ENCODE results near the gene COMMD6. TPM values are rescaled to one million over a fixed set of nuclear protein-coding genes. Genes with fewer than 3 reads are reported as not detected.

The COMMD6 gene
- total RNA-seq, 1 donor, result 19.5 TPM

DNA sequence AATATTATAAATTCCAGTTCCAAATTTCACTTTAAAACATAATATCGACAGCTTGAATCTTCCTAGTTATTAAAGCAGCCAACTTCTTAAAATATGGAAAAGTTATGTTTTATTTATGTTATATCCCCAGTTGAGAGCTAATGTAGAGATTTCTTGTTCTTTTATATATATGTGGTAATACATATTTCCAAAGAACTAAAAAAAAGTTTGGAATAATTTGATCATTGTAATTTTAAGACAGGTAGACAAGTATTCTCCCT lies 54.9 kb downstream of the COMMD6 start:
- Histone ChIP-seq H4K20me1 (ENCODE audit: insufficient read depth, low read length) (peaks cover 22% of the 10 kb centered on the region), H3K4me1 (ENCODE audit: insufficient read depth, low read length) (peaks cover 47% of the 10 kb centered on the region), H2AFZ (ENCODE audit: low read length) (peak overlapping the region; percentile 89), H3K4me3 (ENCODE audit: insufficient read depth, low read length) (peak overlapping the region; percentile 86), H3K9me3 (ENCODE audit: low read depth, low read length) (no peaks in the 10 kb centered on the region), H3K4me2 (ENCODE audit: insufficient read depth, low read length) (peak overlapping the region; percentile 97), H3K27me3 (ENCODE audit: insufficient read depth, low read length) (no peaks in the 10 kb centered on the region), H3K36me3 (ENCODE audit: insufficient read depth, low read length) (no peaks in the 10 kb centered on the region), H3K79me2 (ENCODE audit: insufficient read depth, low read length) (peaks cover 40% of the 10 kb centered on the region), H3K27ac (ENCODE audit: low read depth, low read length) (peak overlapping the region; percentile 76)
- TF ChIP-seq, protein P1, sequence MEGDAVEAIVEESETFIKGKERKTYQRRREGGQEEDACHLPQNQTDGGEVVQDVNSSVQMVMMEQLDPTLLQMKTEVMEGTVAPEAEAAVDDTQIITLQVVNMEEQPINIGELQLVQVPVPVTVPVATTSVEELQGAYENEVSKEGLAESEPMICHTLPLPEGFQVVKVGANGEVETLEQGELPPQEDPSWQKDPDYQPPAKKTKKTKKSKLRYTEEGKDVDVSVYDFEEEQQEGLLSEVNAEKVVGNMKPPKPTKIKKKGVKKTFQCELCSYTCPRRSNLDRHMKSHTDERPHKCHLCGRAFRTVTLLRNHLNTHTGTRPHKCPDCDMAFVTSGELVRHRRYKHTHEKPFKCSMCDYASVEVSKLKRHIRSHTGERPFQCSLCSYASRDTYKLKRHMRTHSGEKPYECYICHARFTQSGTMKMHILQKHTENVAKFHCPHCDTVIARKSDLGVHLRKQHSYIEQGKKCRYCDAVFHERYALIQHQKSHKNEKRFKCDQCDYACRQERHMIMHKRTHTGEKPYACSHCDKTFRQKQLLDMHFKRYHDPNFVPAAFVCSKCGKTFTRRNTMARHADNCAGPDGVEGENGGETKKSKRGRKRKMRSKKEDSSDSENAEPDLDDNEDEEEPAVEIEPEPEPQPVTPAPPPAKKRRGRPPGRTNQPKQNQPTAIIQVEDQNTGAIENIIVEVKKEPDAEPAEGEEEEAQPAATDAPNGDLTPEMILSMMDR (IDR thresholded peaks at IDR 0.05; ENCODE audit: extremely low read depth, low read depth, low read length), result no peak
- no peak for DNase-seq (ENCODE audit: insufficient read length, low spot score, missing footprints)

DNA sequence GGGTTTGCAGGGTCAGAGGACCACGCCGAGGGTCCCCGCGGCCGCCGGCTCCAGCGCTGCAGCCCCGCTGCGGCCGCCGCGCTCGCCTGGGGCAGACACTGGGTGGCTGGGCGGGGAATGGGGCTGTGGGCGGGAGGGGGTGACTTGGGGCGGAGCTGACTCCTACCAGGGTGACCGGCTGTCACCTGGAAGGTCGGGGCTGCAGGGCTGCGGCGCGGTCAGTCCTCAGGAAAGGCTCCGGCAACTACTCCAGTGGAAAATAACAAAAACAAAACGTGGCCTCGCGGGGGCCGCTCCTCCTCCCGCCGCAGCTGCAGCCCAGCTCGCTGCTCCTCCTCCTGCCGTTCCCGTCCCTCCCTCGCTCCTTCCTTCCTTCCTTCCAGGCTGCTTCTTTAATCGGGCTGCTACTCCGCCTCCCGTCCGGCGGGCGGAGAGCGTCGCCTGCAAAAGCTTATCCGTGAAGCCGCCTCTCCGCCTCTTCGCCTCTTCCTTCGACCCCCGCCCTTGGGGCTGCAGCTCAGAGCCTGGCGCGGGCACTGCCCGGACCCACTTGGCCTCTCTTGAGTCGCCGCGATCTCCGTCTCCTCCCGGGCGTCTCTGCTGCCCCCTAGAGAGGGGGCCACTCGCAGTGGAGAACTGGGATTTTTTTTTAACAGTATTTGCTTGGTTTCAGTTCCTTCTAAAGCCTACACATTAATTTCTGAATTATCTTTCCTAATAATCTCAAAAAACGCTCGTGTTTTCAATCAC lies 55.4 kb downstream of the COMMD6 start, which contains the start of gene TBC1D4:
Gene TBC1D4 (minus strand): TSS at position 100 of the 750 bp plus-strand sequence. CDS start 402 bp downstream, outside the sequence.
- peaks cover 42% of the 10 kb centered on the region for H3K79me2 ChIP-seq (ENCODE audit: insufficient read depth, low read length)
- no peaks in the 10 kb centered on the region for H3K36me3 ChIP-seq (ENCODE audit: insufficient read depth, low read length)
- peak within 1 kb of the TSS; percentile 89 for H2AFZ ChIP-seq (ENCODE audit: low read length)
- peak; percentile 94 for DNase-seq (ENCODE audit: insufficient read length, low spot score, missing footprints)
- peak within 1 kb of the TSS; percentile 76 for H3K27ac ChIP-seq (ENCODE audit: low read depth, low read length)
- peak within 1 kb of the TSS; percentile 86 for H3K4me3 ChIP-seq (ENCODE audit: insufficient read depth, low read length)
- no peaks in the 10 kb centered on the region for H3K27me3 ChIP-seq (ENCODE audit: insufficient read depth, low read length)
- peaks cover 42% of the 10 kb centered on the region for H3K4me1 ChIP-seq (ENCODE audit: insufficient read depth, low read length)
- H3K9me3 ChIP-seq (ENCODE audit: low read depth, low read length), result no peaks in the 10 kb centered on the region
- TF ChIP-seq, protein P1 (IDR thresholded peaks at IDR 0.05; ENCODE audit: extremely low read depth, low read depth, low read length), result peak; percentile 86
- peaks cover 22% of the 10 kb centered on the region for H4K20me1 ChIP-seq (ENCODE audit: insufficient read depth, low read length)
- H3K4me2 ChIP-seq (ENCODE audit: insufficient read depth, low read length), result peak within 1 kb of the TSS; percentile 97

DNA sequence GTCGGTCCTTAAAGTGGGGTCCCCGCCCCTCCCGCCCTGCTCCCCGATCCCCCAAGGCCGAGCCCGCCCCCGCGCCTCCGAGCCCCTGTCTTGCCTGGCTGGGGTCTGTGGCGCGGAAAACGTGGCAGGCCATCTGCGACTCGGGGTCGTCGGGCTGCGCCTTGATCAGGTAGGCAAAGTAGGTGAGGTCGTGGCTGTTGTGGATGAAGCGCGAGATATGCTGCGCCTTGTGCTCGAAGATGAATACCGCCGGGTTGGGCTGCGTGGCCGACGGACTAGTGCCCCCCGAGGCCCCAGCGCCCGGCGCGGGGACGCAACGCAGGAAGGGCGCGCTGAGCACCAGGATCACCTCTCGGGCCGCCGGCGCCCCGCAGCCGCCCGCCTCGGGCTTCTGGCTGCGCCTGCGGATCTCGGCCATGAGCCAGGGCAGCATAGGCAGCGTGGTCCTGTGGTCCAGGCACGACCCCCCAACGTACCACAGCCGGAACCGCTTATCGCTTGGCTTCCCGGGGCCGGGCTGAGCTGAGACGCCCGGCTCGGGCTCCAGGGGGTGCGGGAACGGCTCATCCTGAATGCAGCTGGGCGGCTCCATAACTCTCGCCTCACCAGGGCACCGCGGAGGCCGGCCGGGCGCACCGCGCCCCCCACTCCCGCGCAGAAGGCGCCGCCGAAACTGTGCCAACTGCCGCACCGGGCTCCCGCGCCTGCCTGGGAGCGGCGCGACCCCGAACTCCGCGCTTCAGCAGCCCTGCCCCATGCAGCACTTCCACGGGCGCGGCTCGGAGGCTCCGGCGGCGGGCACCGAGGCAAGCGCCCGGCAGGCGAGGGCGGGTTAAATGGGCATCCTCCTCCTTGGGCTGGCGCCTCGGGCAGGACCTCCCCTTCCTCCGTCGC lies 56.2 kb downstream of the COMMD6 start:
- Histone ChIP-seq H4K20me1 (ENCODE audit: insufficient read depth, low read length) (peaks cover 25% of the 10 kb centered on the region), H3K27me3 (ENCODE audit: insufficient read depth, low read length) (no peaks in the 10 kb centered on the region), H3K27ac (ENCODE audit: low read depth, low read length) (no peak overlapping the region), H3K4me2 (ENCODE audit: insufficient read depth, low read length) (peak overlapping the region; percentile 97), H3K9me3 (ENCODE audit: low read depth, low read length) (no peaks in the 10 kb centered on the region), H2AFZ (ENCODE audit: low read length) (peak overlapping the region; percentile 89), H3K4me1 (ENCODE audit: insufficient read depth, low read length) (peaks cover 34% of the 10 kb centered on the region), H3K79me2 (ENCODE audit: insufficient read depth, low read length) (peaks cover 49% of the 10 kb centered on the region), H3K4me3 (ENCODE audit: insufficient read depth, low read length) (peak overlapping the region; percentile 86), H3K36me3 (ENCODE audit: insufficient read depth, low read length) (no peaks in the 10 kb centered on the region)
- DNase-seq (ENCODE audit: insufficient read length, low spot score, missing footprints), result peak; percentile 81
- TF ChIP-seq, protein P1 (IDR thresholded peaks at IDR 0.05; ENCODE audit: extremely low read depth, low read depth, low read length), result no peak

Measured in osteoblast (primary cell).